ENCODE results near the gene XKR8. TPM values are rescaled to one million over a fixed set of nuclear protein-coding genes. Genes with fewer than 3 reads are reported as not detected.

The XKR8 gene
- total RNA-seq, 1 experiment from 2014 or later = 2.0 TPM

DNA sequence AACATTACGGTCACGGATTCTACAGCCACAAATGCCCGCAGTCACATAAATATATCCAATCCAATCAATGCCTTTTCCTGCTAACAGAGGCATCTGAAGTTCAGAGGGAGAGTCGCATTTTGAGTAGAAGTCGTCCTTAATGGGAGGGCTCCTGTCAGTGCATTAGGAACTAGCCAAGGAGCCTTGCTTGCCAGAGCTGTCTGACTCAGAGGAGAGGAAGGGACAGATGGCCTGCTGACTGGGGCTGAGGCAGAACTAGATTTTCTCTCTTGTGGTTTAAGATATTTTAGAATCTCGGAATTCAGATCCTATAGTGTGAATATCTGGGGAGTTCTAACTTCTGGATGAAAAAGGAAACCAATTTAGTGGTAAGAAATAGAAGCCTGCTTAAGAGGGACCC lies 10.6 kb downstream of the XKR8 start:
- no peaks in the 10 kb centered on the region for H3K79me2 ChIP-seq (ENCODE audit: low read length)
- H3K36me3 ChIP-seq (ENCODE audit: insufficient read depth, low read length) = no peaks in the 10 kb centered on the region
- no peaks in the 10 kb centered on the region for H3K27me3 ChIP-seq (ENCODE audit: low read length)
- H3K4me2 ChIP-seq (ENCODE audit: low read depth, low read length, poor library complexity, severe bottlenecking) = no peak overlapping the region
- no peaks in the 10 kb centered on the region for H4K20me1 ChIP-seq (ENCODE audit: insufficient read depth, low read depth, low read length)
- no peak overlapping the region for H3K9ac ChIP-seq (ENCODE audit: low read length)
- DNase-seq = no peak
- H3K9me2 ChIP-seq (replicated peaks; ENCODE audit: insufficient read depth, low read length) = no peaks in the 10 kb centered on the region
- no peak overlapping the region for H3K27ac ChIP-seq (ENCODE audit: low read length)
- H3K4me3 ChIP-seq (ENCODE audit: low read length) = no peak overlapping the region
- H2AFZ ChIP-seq (ENCODE audit: low read length) = no peak overlapping the region
- H3K9me3 ChIP-seq (ENCODE audit: low read length) = no peaks in the 10 kb centered on the region
- H3K4me1 ChIP-seq (ENCODE audit: low read length) = no peaks in the 10 kb centered on the region

DNA sequence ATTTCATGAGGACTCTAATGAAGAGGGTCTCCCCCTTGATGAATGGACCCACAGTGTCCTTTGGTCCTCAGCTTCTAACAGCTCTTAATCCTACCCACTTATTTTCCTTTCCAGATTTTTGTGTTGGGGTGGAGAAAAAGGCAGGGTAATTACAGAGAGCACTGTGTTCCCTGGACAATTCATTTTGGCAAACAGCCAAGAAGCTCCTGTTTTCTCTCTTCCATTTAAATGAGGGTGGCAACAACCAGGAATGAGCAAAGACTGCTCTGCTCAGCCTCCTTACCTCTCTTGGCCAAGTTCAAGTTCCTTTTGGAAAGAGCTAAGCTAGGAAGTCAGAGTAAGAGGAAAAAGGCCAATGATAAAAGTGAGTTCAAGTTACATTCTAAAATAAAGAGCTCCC lies 11.9 kb downstream of the XKR8 start:
- H3K4me2 ChIP-seq (ENCODE audit: low read depth, low read length, poor library complexity, severe bottlenecking) = no peak overlapping the region
- no peaks in the 10 kb centered on the region for H4K20me1 ChIP-seq (ENCODE audit: insufficient read depth, low read depth, low read length)
- H3K4me1 ChIP-seq (ENCODE audit: low read length) = no peaks in the 10 kb centered on the region
- no peak for DNase-seq
- H3K9me3 ChIP-seq (ENCODE audit: low read length) = no peaks in the 10 kb centered on the region
- no peaks in the 10 kb centered on the region for H3K79me2 ChIP-seq (ENCODE audit: low read length)
- H3K9me2 ChIP-seq (replicated peaks; ENCODE audit: insufficient read depth, low read length) = no peaks in the 10 kb centered on the region
- H2AFZ ChIP-seq (ENCODE audit: low read length) = no peak overlapping the region
- H3K36me3 ChIP-seq (ENCODE audit: insufficient read depth, low read length) = no peaks in the 10 kb centered on the region
- no peak overlapping the region for H3K9ac ChIP-seq (ENCODE audit: low read length)
- H3K27ac ChIP-seq (ENCODE audit: low read length) = no peak overlapping the region
- H3K4me3 ChIP-seq (ENCODE audit: low read length) = no peak overlapping the region
- H3K27me3 ChIP-seq (ENCODE audit: low read length) = no peaks in the 10 kb centered on the region

DNA sequence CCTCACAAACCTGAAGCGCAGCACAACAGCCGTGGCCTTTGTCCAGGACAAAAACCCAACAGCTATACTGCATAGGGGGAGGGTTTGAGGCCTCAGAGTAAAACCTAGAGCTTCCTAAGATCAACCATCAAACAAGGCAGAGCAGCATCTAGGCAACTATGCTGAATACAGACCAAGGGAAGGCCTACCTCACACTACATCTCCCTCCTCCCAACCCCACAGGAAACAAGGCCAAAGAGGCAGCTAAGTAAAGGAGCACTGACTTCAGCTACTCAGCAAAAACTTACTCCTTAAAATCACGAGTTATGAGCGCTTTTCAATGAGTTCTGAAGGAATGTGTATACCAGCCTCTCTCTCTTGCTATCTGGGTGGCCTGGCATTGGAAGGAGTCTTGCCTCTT lies 12.4 kb downstream of the XKR8 start:
- Histone ChIP-seq H3K27me3 (ENCODE audit: low read length) (no peaks in the 10 kb centered on the region), H3K4me2 (ENCODE audit: low read depth, low read length, poor library complexity, severe bottlenecking) (no peak overlapping the region), H4K20me1 (ENCODE audit: insufficient read depth, low read depth, low read length) (no peaks in the 10 kb centered on the region), H3K36me3 (ENCODE audit: insufficient read depth, low read length) (no peaks in the 10 kb centered on the region), H3K9me2 (replicated peaks; ENCODE audit: insufficient read depth, low read length) (no peaks in the 10 kb centered on the region), H3K9ac (ENCODE audit: low read length) (no peak overlapping the region), H3K4me1 (ENCODE audit: low read length) (no peaks in the 10 kb centered on the region), H3K9me3 (ENCODE audit: low read length) (no peaks in the 10 kb centered on the region), H2AFZ (ENCODE audit: low read length) (no peak overlapping the region), H3K4me3 (ENCODE audit: low read length) (no peak overlapping the region), H3K27ac (ENCODE audit: low read length) (no peak overlapping the region), H3K79me2 (ENCODE audit: low read length) (no peaks in the 10 kb centered on the region)
- no peak for DNase-seq

DNA sequence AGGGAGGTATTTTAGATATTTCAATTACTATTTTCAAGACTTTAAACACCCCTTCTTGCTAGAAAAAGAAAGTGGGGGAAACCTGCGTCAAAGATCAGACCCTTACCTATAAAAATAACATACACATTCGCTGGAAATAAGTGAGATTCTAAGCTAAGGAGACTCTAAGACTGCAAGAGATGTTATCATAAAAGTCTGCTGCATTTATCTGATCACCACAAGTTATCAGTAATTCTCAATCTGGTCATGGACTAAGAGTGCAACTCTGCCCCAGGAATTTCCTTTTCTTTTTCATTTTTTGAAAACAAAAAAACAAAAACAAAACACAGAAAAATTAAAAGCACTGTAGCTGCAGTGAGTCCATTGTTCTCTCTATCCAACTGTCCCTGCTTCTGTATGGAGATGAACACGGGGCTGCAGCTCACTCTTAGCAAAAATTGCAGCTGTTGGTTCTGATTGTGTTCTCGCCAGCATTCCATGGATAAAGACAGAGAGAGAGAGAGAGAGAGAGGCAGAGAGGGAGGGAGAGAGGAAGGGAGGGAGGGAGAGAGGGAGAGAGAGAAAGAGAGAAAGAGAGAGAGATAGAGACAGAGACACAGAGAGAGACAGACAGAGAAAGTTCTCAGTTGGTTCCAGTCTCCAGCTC lies 14.1 kb downstream of the XKR8 start:
- no peak for DNase-seq
- no peaks in the 10 kb centered on the region for H3K79me2 ChIP-seq (ENCODE audit: low read length)
- H3K9me3 ChIP-seq (ENCODE audit: low read length) = no peaks in the 10 kb centered on the region
- H2AFZ ChIP-seq (ENCODE audit: low read length) = no peak overlapping the region
- H3K27me3 ChIP-seq (ENCODE audit: low read length) = no peaks in the 10 kb centered on the region
- H3K4me3 ChIP-seq (ENCODE audit: low read length) = no peak overlapping the region
- H3K36me3 ChIP-seq (ENCODE audit: insufficient read depth, low read length) = 0 out of 2 replicates have a peak, but pooled peaks cover 4% of the 10 kb centered on the region
- H4K20me1 ChIP-seq (ENCODE audit: insufficient read depth, low read depth, low read length) = no peaks in the 10 kb centered on the region
- no peaks in the 10 kb centered on the region for H3K4me1 ChIP-seq (ENCODE audit: low read length)
- H3K27ac ChIP-seq (ENCODE audit: low read length) = no peak overlapping the region
- H3K4me2 ChIP-seq (ENCODE audit: low read depth, low read length, poor library complexity, severe bottlenecking) = no peak overlapping the region
- no peak overlapping the region for H3K9ac ChIP-seq (ENCODE audit: low read length)
- H3K9me2 ChIP-seq (replicated peaks; ENCODE audit: insufficient read depth, low read length) = no peaks in the 10 kb centered on the region

DNA sequence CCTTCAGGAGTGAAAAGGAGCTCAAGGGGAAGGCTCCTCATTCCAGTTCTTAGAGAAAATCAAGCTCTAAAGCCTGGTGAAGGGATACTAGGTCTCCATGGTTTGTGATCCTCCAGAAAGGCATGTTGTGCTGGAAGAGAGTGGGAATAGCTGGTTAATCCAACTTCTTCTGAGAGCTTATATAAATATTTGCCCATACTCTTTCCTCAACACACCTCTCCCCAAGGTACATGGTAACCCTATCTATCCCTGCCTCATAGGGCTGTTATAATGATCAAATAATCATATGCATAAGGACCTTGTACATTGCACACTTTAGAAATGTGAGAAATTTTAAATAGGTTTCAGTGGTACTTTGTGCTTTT lies 14.6 kb downstream of the XKR8 start:
- Histone ChIP-seq H3K9me3 (ENCODE audit: low read length) (no peaks in the 10 kb centered on the region), H3K9ac (ENCODE audit: low read length) (no peak overlapping the region), H3K4me1 (ENCODE audit: low read length) (no peaks in the 10 kb centered on the region)

DNA sequence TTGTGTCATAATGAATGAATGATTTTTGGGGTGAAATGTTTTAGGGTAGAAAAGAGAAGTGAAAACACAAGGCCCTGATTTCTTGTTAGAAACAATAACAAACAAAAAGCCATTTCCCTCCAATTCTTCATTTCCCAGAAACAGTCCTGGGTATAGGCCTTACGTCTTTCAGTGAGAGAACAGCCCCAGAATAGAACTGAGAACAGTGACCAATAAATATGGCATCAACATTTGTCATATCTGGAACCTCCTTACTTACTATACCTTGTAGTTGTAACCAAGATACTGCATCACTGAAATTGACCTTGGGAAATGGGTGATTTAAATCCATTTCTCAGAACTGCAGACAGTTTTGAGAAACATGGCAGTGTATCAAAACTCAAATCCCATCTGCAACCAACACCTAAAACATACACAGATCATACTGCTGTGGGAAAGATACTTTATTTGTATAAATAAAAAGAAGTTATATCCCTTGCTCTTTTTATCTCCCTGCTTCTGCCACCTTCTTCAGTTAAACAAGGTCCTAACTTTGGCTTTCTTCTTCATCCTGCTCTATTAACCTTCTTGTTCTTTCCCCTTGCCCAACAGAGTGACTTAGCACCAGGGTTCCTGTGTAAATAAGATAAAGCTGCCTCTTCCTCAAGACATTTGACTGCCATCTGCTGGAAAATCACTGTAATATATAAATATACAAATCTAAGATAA lies 19.5 kb downstream of the XKR8 start:
- peak; percentile 73 for DNase-seq
- Histone ChIP-seq H3K9me2 (replicated peaks; ENCODE audit: insufficient read depth, low read length) (no peaks in the 10 kb centered on the region), H2AFZ (ENCODE audit: low read length) (no peak overlapping the region), H3K4me1 (ENCODE audit: low read length) (no peaks in the 10 kb centered on the region), H3K4me3 (ENCODE audit: low read length) (no peak overlapping the region), H3K9me3 (ENCODE audit: low read length) (no peaks in the 10 kb centered on the region), H4K20me1 (ENCODE audit: insufficient read depth, low read depth, low read length) (no peaks in the 10 kb centered on the region), H3K27ac (ENCODE audit: low read length) (no peak overlapping the region), H3K36me3 (ENCODE audit: insufficient read depth, low read length) (0 out of 2 replicates have a peak, but pooled peaks cover 4% of the 10 kb centered on the region), H3K9ac (ENCODE audit: low read length) (no peak overlapping the region), H3K79me2 (ENCODE audit: low read length) (no peaks in the 10 kb centered on the region), H3K4me2 (ENCODE audit: low read depth, low read length, poor library complexity, severe bottlenecking) (no peak overlapping the region), H3K27me3 (ENCODE audit: low read length) (no peaks in the 10 kb centered on the region)

More for the DNA sequence above, 14.6 kb downstream of the XKR8 start:
- Histone ChIP-seq H3K4me3 (ENCODE audit: low read length) (no peak overlapping the region), H3K4me2 (ENCODE audit: low read depth, low read length, poor library complexity, severe bottlenecking) (no peak overlapping the region), H3K27me3 (ENCODE audit: low read length) (no peaks in the 10 kb centered on the region), H2AFZ (ENCODE audit: low read length) (no peak overlapping the region), H3K79me2 (ENCODE audit: low read length) (no peaks in the 10 kb centered on the region), H4K20me1 (ENCODE audit: insufficient read depth, low read depth, low read length) (no peaks in the 10 kb centered on the region), H3K36me3 (ENCODE audit: insufficient read depth, low read length) (0 out of 2 replicates have a peak, but pooled peaks cover 4% of the 10 kb centered on the region), H3K27ac (ENCODE audit: low read length) (no peak overlapping the region), H3K9me2 (replicated peaks; ENCODE audit: insufficient read depth, low read length) (no peaks in the 10 kb centered on the region)
- no peak for DNase-seq

DNA sequence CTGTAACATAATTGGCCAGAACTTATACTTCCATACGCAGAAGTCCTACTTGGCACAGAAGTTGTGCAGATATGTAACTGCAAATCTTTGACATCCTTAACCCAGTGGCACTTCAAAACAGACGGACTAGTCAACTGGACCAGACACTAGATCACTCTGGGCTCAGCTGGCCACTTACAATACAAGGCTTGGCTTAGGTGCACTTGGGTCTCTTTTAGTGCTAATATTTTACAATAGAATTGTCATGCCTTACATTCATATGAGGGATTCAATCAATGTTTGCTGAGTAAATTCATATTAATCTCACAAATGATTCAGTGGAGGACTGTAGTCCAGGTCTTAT lies 20.1 kb downstream of the XKR8 start:
- H3K9me2 ChIP-seq (replicated peaks; ENCODE audit: insufficient read depth, low read length) = no peaks in the 10 kb centered on the region
- H3K9me3 ChIP-seq (ENCODE audit: low read length) = no peaks in the 10 kb centered on the region
- H4K20me1 ChIP-seq (ENCODE audit: insufficient read depth, low read depth, low read length) = no peaks in the 10 kb centered on the region
- H3K79me2 ChIP-seq (ENCODE audit: low read length) = no peaks in the 10 kb centered on the region
- H3K4me1 ChIP-seq (ENCODE audit: low read length) = no peaks in the 10 kb centered on the region
- no peak overlapping the region for H2AFZ ChIP-seq (ENCODE audit: low read length)
- no peak for DNase-seq
- 0 out of 2 replicates have a peak, but pooled peaks cover 4% of the 10 kb centered on the region for H3K36me3 ChIP-seq (ENCODE audit: insufficient read depth, low read length)
- H3K4me3 ChIP-seq (ENCODE audit: low read length) = no peak overlapping the region
- H3K9ac ChIP-seq (ENCODE audit: low read length) = no peak overlapping the region
- no peaks in the 10 kb centered on the region for H3K27me3 ChIP-seq (ENCODE audit: low read length)
- H3K27ac ChIP-seq (ENCODE audit: low read length) = no peak overlapping the region
- no peak overlapping the region for H3K4me2 ChIP-seq (ENCODE audit: low read depth, low read length, poor library complexity, severe bottlenecking)

DNA sequence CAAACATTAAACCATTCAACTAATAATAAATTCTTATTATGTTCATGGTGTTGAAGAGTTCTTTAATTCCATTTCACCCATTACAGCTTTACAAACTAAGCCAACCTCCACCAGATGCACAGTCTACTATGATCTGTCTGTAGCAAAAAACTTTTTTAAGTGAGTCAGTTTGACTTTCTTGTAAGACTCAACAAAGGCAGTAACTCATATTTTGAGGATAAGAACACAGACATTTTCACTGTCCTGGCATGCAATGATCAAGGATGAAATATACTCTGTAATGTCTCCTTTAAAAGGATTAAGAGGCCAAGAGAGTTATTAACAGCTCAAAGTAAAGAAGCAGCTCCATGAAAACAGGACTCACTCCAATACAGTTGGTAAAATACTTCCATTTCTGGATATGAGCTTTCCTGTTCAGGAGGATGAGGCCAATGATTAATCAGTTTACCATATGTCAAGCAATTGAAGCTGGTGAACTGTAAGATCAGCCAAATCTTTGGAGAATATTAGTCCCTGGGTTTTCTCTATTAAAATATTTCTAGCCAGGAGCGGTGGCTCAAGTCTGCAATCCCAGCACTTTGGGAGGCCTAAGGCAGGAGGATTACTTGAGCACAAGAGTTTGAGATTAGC lies 20.6 kb downstream of the XKR8 start:
- 0 out of 2 replicates have a peak, but pooled peaks cover 4% of the 10 kb centered on the region for H3K36me3 ChIP-seq (ENCODE audit: insufficient read depth, low read length)
- no peaks in the 10 kb centered on the region for H3K27me3 ChIP-seq (ENCODE audit: low read length)
- no peaks in the 10 kb centered on the region for H3K9me3 ChIP-seq (ENCODE audit: low read length)
- no peak overlapping the region for H3K4me2 ChIP-seq (ENCODE audit: low read depth, low read length, poor library complexity, severe bottlenecking)
- H3K4me1 ChIP-seq (ENCODE audit: low read length) = no peaks in the 10 kb centered on the region
- H3K27ac ChIP-seq (ENCODE audit: low read length) = no peak overlapping the region
- H2AFZ ChIP-seq (ENCODE audit: low read length) = no peak overlapping the region
- H3K4me3 ChIP-seq (ENCODE audit: low read length) = no peak overlapping the region
- no peaks in the 10 kb centered on the region for H3K9me2 ChIP-seq (replicated peaks; ENCODE audit: insufficient read depth, low read length)
- no peak overlapping the region for H3K9ac ChIP-seq (ENCODE audit: low read length)
- DNase-seq = no peak
- H3K79me2 ChIP-seq (ENCODE audit: low read length) = no peaks in the 10 kb centered on the region
- H4K20me1 ChIP-seq (ENCODE audit: insufficient read depth, low read depth, low read length) = no peaks in the 10 kb centered on the region
